OCI-LY3 (cell line): ENCODE data around the gene NFATC3.
"Not testable (repeated sequence)": the region's sequence is repeated elsewhere in the genome, so short reads cannot be mapped to it uniquely, and the experiment has no call there.

Source experiments
- EZH2phosphoT487 ChIP-seq: fragments of 200-600 bp; shearing (Covaris generic); IDR thresholded peaks from 2 replicates; pipeline ENCODE4 v1.6.1; 2018; ENCODE audit warnings: antibody characterized with exemption, mixed run types, low read depth
- TF ChIP-seq, protein P1 (sequence below): fragments of 200-600, 300-600 bp; sonication (generic); IDR thresholded peaks from 2 replicates; pipeline ENCODE4 v1.5.1; 2014; ENCODE audit warnings: antibody characterized with exemption, low read length, low read depth

- TF ChIP-seq, protein P1, sequence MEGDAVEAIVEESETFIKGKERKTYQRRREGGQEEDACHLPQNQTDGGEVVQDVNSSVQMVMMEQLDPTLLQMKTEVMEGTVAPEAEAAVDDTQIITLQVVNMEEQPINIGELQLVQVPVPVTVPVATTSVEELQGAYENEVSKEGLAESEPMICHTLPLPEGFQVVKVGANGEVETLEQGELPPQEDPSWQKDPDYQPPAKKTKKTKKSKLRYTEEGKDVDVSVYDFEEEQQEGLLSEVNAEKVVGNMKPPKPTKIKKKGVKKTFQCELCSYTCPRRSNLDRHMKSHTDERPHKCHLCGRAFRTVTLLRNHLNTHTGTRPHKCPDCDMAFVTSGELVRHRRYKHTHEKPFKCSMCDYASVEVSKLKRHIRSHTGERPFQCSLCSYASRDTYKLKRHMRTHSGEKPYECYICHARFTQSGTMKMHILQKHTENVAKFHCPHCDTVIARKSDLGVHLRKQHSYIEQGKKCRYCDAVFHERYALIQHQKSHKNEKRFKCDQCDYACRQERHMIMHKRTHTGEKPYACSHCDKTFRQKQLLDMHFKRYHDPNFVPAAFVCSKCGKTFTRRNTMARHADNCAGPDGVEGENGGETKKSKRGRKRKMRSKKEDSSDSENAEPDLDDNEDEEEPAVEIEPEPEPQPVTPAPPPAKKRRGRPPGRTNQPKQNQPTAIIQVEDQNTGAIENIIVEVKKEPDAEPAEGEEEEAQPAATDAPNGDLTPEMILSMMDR, result not testable (repeated sequence)
- TF ChIP-seq EZH2phosphoT487, result not testable (repeated sequence)
Observed at GRCh38 chr16:68109156-68109555, 24.0 kb downstream of the NFATC3 start.
